GM10266 (cell line): Measurements from ENCODE around the gene LRRC4C.

Source experiments
- DNase-seq: peaks from one replicate; pipeline ENCODE4 v3.0.0; 2012; ENCODE audit errors: extremely low spot score
- CTCF ChIP-seq: IDR thresholded peaks from 2 replicates; pipeline ENCODE4 v1.5.1; 2012; ENCODE audit warnings: mild to moderate bottlenecking, low read depth; ENCODE audit not compliant: control insufficient read depth, insufficient read depth; ENCODE audit errors: missing control alignments

LRRC4C gene

DNA sequence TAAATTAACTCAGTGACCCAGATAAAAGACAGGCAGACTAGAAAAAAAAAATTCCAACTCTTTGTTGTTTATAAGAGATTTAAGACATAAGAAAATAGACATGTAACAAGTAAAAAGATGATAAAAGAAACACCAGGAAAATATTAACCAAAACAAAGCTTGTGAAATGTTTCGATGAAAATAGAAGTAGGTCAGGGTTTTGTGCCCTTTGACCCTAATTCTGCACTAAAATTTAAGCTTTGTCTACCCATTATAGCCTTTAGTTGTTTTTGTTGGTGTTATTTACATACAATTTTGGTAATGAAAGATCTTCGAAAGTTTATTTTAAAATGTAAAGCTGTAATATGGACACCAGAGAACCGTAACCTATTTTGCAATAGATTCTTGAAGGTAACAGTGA lies 75.7 kb downstream of the LRRC4C start:
- no peak for TF ChIP-seq CTCF
- no peak for DNase-seq

DNA sequence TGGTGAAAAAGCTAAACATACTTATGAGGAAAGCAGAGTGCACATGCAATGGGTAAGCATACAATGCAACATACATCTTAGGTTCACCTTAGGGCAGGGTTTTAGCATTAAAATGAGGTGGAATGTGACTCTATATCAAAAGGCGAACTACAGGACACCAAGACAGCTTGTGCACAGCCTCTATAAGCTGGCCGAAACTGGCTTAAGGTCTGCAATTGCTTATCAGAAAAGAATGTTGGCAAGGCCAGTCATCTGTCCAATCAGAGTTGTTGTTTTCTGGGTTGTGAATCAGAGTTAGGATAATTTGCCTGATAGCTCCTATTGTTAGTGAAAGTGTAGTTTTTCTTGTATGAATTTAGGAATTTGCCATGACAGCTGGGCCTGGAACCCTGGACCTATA lies 76.5 kb downstream of the LRRC4C start:
- DNase-seq, result no peak
- TF ChIP-seq CTCF, result no peak

- TF ChIP-seq CTCF, result no peak
- DNase-seq, result no peak
Observed at GRCh38 chr11:41379084-41379483, 80.4 kb downstream of the LRRC4C start.

GRCh38 chr11:41377709-41378394 lies 81.6 kb downstream of the LRRC4C start:
- DNase-seq, result no peak
- no peak for TF ChIP-seq CTCF

DNA sequence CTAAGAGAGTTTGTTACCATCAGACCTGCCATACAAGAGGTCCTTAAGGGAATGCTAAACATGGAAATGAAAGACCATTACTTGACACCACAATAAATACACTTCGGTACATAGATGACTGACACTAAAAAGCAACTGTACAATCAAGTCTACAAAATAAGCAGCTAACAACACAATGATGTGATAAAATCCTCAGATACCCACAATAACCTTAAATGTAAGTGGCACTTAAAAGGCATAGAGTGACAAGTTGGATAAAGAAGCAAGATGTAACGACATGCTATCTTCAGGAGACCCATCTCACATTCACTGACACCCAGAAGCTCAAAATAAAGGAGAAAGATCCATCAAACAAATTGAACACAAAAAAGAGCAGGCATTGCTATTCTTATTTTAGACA lies 107.6 kb downstream of the LRRC4C start:
- no peak for TF ChIP-seq CTCF
- no peak for DNase-seq

DNA sequence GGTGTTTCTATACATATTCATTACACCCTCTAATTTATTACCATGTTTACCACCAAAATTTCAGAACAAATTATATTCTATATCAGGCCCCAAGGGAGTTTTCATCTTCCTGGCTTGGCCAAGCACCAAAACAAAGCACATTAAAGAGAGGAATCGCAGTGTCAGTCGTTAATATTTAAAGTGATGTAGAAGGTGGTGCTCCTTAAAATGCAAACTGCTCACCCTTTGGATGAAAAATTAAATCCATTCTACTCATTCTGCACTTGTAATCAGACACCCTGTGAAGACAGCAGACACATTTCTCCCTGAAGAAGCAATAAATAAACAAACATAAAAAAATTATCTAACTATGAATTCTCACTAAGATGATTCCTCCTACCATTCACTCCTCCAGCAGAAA lies 113.4 kb downstream of the LRRC4C start:
- DNase-seq, result no peak
- TF ChIP-seq CTCF, result no peak

GRCh38 chr11:41334007-41334933 lies 125.2 kb downstream of the LRRC4C start:
- TF ChIP-seq CTCF, result no peak
- no peak for DNase-seq
